ENCODE results near the gene SERPINB8. TPM values are rescaled to one million over a fixed set of nuclear protein-coding genes. Genes with fewer than 3 reads are reported as not detected.

SERPINB8 gene
- total RNA-seq, 1 donor from 2014 or later: 23.6 TPM

GRCh38 chr18:64029096-64029495, 59.2 kb downstream of the SERPINB8 start:
- Histone ChIP-seq H3K4me3 (ENCODE audit: low read depth, low read length) (no peak overlapping the region), H3K36me3 (ENCODE audit: control insufficient read depth, insufficient read depth, low read length) (no peaks in the 10 kb centered on the region)
- no peak for TF ChIP-seq CTCF (IDR thresholded peaks at IDR 0.05; ENCODE audit: insufficient read depth, low read length, poor library complexity, severe bottlenecking)

GRCh38 chr18:64031411-64031810, 61.5 kb downstream of the SERPINB8 start:
- H3K27me3 ChIP-seq (ENCODE audit: control insufficient read depth, insufficient read depth, low read length): no peaks in the 10 kb centered on the region
- no peak for DNase-seq (ENCODE audit: low read depth)
- no peaks in the 10 kb centered on the region for H3K36me3 ChIP-seq (ENCODE audit: control insufficient read depth, insufficient read depth, low read length)
- no peak overlapping the region for H3K4me3 ChIP-seq (ENCODE audit: low read depth, low read length)
- TF ChIP-seq CTCF (IDR thresholded peaks at IDR 0.05; ENCODE audit: insufficient read depth, low read length, poor library complexity, severe bottlenecking): no peak

More at GRCh38 chr18:64029096-64029495, 59.2 kb downstream of the SERPINB8 start:
- DNase-seq (ENCODE audit: low read depth): no peak
- no peaks in the 10 kb centered on the region for H3K27me3 ChIP-seq (ENCODE audit: control insufficient read depth, insufficient read depth, low read length)

GRCh38 chr18:64032312-64032711, 62.4 kb downstream of the SERPINB8 start:
- Histone ChIP-seq H3K27me3 (ENCODE audit: control insufficient read depth, insufficient read depth, low read length) (no peaks in the 10 kb centered on the region), H3K36me3 (ENCODE audit: control insufficient read depth, insufficient read depth, low read length) (no peaks in the 10 kb centered on the region), H3K4me3 (ENCODE audit: low read depth, low read length) (no peak overlapping the region)
- no peak for TF ChIP-seq CTCF (IDR thresholded peaks at IDR 0.05; ENCODE audit: insufficient read depth, low read length, poor library complexity, severe bottlenecking)
- no peak for DNase-seq (ENCODE audit: low read depth)

GRCh38 chr18:64037812-64038414, 68.0 kb downstream of the SERPINB8 start:
- no peak for DNase-seq (ENCODE audit: low read depth)
- H3K4me3 ChIP-seq (ENCODE audit: low read depth, low read length): no peak overlapping the region
- H3K27me3 ChIP-seq (ENCODE audit: control insufficient read depth, insufficient read depth, low read length): no peaks in the 10 kb centered on the region
- no peaks in the 10 kb centered on the region for H3K36me3 ChIP-seq (ENCODE audit: control insufficient read depth, insufficient read depth, low read length)
- peak; percentile 55 for TF ChIP-seq CTCF (IDR thresholded peaks at IDR 0.05; ENCODE audit: insufficient read depth, low read length, poor library complexity, severe bottlenecking)

Other genes starting within 250 kb of the SERPINB8 start
- 2.2 and 3.1 TPM in 2 replicates for gene SERPINB7, start 194.7 kb upstream of the SERPINB8 start, total RNA-seq
- gene SERPINB2, start 82.4 kb upstream of the SERPINB8 start, total RNA-seq: 3.3 and 4.1 TPM in 2 replicates
- not detected in 2 replicates for gene SERPINB10, start 62.1 kb upstream of the SERPINB8 start, total RNA-seq
- not detected in 2 replicates for gene HMSD, start 20.8 kb upstream of the SERPINB8 start, total RNA-seq
- gene LINC00305, start 179.0 kb downstream of the SERPINB8 start, total RNA-seq: not detected in 2 replicates

Measured in kidney epithelial cell (primary cell).